ENCODE results near the gene ACSL5.

GRCh38 chr10:112421731-112422130 is 47.8 kb downstream of the ACSL5 start:
- TF ChIP-seq POLR2A (IDR thresholded peaks at IDR 0.05) (no peak), CTCF (IDR thresholded peaks at IDR 0.05) (no peak), EP300 (IDR thresholded peaks at IDR 0.05) (no peak)
